NCI-H2196 (cell line): Measurements from ENCODE around the gene OR5H15.
"Not testable (repeated sequence)": the region's sequence is repeated elsewhere in the genome, so short reads cannot be mapped to it uniquely, and the experiment has no call there.

Experiments used
- DNase-seq: peaks from one replicate; lab custom pipeline; 2025; ENCODE audit not compliant: unreplicated experiment; lab: John Stamatoyannopoulos, UW

OR5H15 gene

DNA sequence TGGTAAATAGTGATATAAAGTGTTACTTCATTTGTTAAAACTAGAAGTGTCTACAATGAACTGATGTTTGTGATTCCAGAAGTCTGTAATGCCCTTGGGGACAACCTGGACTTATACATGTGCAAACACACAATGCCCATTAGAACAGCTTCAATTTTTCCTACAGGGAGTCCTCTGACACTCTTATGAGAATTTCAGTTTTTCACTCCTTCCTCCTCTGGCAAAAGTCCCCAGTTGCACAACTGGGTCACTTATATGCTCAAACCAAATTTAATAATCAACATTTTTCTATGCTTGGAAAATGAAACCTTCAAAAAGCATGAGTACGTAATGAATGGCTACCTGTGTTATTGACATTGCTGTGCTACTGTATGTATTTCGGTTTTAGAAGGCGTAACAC is at the start of gene OR5H15:
OR5H15 (plus strand) TSS at position 301 of the 400 bp plus-strand sequence. CDS start 2,004 bp downstream, outside the sequence.
- no peak for DNase-seq

DNA sequence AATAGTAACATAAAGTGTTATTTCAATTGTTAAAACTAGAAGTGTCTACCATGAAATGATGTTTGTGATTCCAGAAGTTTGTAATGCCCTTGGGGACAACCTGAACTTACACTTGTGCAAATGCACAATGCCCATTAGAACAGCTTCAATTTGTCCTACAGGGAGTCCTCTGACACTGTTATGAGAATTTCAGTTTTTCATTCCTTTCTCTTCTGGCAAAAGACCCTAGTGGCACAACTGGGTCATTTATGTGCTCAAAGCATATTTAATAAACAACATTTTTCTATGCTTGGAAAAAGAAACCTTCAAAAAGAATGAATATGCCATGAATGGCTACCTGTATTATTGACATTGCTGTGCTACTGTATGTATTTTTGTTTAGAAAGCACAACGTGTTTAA is 36.1 kb upstream of the OR5H15 start, which contains the start of gene OR5H1:
OR5H1 (plus strand) TSS at position 301 of the 400 bp plus-strand sequence. CDS start 1,977 bp downstream, outside the sequence.
- DNase-seq: no peak

DNA sequence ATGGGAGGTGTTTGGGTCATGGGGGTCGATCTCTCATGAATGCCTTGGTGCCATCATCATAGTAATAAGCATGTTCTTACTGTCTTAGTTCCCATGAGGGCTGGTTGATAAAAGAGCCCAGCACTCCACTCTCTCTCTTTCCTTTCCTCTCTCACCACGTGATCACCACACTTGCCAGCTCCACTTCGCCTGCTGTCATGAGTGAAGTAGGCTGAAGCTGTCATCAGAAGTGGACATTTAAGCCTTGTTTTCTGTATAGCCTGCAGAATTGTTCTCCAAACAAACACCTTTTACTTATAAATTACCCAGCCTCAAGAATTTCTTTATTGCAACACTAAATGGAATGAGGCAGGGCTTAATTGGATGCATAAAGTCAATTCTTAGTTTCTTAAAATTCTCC is 29.9 kb upstream of the OR5H15 start:
- no peak for DNase-seq

DNA sequence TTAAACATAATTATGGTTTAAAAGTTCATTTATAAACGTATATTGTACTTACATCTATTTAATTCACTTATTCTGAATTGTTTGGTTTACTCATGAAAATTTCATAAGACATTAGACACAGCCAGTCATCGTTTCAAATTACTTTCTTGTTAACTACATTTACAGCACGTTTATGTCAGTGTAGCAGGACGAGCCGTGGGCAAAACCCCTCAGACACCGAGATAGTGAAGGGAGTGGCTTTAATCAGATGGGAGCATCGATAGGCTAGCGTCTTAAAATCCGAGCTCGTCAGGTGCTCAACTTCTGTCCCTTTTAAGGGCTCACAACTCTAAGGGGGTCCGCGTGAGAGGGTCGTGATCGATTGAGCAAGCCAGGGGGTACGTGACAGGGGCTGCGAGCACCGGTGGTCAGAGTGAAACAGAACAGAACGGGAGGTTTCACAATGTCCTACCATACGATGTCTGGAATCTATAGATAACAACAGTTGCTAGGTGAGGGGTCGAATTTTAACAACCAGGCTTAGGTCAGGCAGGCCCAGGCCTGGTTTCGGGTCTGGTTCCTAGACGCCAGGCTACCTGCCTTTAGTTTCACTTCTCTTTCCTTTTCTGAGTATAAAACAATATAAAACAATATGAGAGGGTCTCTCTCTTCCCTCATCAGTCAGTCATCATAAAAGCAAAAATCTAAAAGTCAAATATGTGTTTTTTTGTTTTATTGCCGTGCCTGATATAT is 28.5 kb upstream of the OR5H15 start:
- not testable (repeated sequence) for DNase-seq

DNA sequence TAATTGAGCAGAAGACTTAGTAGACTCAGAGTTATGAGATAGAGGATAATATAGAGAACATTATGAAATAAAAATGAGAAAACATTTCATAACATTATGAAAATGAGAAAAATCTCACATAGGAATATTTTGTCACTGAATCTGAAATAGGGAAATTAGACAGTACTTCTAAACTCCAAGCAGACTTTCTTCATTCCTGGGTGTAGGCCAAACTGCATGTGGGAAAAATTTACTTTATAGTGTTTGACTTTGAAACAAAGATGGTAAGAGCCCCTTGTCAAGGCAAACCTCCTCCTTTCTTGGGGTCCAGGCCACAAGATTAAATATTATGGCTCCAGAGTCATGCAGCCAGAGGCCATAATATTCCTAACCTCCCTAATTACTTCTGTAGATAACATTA is 26.0 kb upstream of the OR5H15 start:
- DNase-seq: no peak

DNA sequence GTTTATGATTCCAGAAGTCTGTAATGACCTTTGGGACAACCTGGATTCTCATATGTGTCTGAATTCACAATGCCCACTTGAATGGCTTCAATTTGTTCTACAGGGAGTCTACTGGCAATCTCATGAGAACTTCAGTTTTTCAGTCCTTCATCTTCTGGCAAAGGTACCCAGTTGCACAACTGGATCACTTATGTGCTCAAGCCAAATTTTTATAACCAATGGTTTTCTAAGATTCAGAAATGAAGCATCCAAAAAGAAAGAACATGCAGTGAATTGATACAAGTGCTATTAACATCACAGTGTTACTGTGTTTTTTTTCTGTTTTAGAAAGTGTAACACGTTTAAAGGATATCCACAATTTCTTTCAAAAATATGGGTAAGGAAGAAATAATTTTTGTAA is 19.3 kb upstream of the OR5H15 start, which contains the start of gene OR5H14:
OR5H14 (plus strand) TSS at position 301 of the 400 bp plus-strand sequence. CDS start 1,907 bp downstream, outside the sequence.
- no peak for DNase-seq

DNA sequence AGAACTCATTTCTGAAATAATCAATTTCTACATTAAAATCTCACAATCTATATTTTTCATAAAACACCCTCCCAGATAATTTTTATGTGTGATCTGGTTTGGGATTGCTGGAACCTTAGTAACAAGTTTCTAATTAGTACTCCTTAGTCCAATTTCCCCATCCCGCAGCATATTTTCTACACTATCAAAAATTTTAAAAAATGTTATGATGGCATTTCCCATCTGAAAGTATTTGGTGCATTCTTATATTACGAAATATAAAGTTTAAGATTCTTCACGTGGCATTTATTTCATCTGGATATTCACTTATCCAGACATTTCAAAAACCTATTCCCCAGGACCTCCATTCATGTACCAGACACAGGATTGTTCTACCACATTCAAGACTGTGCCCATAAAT is 17.7 kb upstream of the OR5H15 start:
- DNase-seq: no peak

DNA sequence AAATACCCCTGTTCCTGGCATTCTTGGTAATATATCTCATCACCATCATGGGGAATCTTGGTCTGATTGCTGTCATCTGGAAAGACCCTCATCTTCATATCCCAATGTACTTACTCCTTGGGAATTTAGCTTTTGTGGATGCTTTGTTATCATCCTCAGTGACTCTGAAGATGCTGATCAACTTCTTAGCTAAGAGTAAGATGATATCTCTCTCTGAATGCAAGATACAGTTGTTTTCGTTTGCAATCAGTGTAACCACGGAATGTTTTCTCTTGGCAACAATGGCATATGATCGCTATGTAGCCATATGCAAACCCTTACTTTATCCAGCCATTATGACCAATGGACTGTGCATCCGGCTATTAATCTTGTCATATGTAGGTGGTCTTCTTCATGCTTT is 17.0 kb upstream of the OR5H15 start:
- not testable (repeated sequence) for DNase-seq

DNA sequence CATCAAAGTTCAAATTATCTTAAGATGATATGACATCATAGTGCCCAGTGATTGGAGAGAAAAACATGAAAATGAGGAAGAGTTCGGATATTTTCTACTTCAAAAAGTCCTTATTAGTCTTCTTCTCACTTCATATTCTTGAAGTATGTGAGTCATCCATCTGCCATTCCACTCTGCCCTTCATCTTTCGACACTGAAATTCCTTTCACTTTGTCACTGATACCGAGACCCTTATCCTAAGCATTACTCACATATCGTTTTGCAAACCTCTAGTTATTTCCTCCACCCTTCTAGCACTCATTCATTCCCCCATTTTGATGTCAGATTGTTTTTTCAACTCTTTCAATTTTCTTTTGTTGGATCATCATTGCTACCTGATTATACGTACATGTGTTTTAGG is 15.3 kb upstream of the OR5H15 start:
- DNase-seq: no peak

DNA sequence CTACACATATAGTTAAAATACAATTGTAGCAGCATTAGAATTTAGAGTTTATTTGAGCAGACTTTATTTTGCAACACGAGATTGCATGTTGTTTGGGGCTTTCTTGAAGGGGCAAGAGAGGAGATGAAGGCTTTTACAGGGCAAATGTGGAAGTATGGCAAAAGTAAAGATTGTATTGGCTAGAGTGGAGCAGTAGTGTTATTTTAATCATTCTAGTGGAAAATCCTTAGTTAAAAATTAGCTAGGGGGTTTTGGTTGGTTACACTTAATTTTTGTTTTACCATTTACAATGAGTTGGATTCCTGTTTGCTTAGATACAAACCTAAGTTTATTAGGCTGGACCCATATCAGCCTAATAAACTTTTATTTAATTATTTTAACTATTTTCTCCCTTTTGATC is 4.6 kb downstream of the OR5H15 start:
- no peak for DNase-seq

DNA sequence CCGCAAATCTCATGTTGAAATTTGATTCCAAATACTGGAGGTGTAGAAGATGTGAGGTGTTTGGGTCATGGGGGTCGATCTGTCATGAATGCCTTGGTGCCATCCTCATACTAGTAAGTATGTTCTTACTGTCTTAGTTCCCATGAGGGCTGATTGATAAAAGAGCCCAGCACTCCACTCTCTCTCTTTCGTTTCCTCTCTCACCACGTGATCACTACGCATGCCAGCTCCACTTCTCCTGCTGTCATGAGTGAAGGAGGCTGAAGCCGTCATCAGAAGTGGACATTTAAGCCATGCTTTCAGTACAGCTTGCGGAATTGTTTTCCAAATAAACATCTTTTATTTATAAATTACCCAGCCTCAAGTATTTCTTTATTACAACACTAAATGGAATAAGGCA is 6.1 kb downstream of the OR5H15 start:
- peak; percentile 12 for DNase-seq

DNA sequence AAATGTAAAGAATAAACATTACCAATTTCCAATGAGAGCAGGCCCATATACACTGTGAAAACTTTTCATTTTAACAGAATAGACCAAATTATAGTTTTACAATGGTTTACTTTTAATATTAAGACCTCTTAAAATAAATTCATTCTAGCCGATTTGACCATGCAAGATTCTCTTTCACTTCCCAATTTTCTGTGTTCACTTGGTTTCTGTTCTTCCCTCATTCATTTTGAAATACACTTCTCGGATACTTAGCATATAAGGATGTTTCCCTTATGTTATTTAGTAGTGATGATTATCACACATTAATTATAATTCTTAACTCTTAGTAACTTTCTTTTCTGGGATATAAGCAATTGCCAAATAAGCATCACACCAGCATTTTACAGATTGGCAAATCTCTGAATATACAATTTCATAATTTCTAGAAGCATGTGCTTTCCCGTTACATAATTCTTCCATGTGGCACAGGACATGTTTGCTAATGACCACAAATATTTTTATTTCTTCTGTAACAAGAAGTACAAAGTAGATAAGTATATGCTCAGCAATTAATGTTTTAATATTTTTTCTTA is 13.9 kb downstream of the OR5H15 start:
- DNase-seq: no peak

DNA sequence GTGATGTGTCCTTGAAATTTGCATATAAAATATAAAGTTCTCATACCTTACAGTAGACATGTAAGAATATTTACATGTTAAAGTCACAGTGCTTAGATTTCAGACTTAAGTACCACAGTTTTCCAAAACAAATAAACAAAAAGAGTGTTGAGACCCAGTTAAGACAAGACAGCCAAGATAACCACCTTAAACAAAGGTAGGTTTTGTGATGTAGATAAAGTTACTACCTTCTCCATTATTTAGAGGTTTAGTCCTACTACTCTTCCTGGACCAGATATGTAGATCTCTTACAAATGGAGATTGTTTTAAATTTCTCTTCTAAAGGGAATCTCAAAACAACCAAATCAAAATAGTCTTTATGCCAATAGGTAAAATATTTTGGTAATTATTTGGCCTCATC is 15.7 kb downstream of the OR5H15 start:
- no peak for DNase-seq

DNA sequence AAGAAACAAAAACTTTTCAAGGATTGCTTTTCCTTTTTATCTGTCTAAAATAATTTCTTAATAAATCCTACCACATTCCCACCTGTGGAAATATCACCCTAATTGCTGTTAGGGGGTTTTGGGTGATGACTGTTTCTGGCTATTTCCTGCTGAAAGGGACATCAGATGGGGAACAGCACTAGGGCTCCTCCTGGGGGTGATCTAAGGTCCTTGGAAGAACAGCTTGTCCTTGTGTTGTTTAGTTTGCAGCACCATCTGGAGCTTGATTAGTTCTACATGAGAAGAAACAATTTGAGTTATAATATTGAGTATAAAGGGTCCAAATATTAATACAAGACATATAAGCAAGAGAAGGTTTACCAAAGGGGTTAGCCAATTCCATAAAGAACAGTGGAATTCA is 18.7 kb downstream of the OR5H15 start:
- DNase-seq: no peak

DNA sequence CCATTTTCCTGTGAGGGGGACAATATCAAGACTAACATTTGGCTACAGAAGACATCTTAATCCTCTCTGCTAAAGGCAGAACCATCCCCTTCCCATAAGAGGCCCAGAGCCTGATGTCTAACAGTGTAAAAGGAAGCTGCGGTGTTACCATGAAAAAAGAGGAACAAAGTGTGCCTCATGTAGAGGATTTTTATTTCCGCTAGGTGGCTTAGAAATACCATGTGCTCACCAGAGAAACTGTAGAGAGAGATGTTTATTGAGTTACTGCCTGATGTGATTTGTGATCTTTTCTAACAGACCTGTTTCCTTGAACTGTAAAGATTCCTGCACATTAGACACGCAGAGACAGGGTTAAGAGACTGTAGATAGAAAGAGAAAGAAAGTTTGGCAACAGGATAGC is 22.0 kb downstream of the OR5H15 start:
- DNase-seq: no peak

DNA sequence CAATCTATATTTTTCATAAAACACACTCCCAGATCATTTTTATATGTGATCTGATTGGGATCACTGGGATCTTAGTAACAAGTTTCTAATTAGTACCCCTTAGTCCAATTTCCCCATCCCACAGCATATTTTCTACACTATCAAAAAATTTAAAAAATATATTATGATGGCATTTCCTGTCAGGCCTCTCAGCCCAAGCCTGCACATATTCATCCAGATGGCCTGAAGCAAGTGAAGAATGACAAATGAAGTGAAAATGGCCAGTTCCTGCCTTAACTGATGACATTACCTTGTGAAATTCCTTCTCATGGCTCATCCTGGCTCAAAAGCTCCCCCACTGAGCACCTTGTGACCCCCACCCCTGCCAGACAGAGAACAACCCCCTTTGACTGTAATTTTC is 24.4 kb downstream of the OR5H15 start:
- DNase-seq: not testable (repeated sequence)

DNA sequence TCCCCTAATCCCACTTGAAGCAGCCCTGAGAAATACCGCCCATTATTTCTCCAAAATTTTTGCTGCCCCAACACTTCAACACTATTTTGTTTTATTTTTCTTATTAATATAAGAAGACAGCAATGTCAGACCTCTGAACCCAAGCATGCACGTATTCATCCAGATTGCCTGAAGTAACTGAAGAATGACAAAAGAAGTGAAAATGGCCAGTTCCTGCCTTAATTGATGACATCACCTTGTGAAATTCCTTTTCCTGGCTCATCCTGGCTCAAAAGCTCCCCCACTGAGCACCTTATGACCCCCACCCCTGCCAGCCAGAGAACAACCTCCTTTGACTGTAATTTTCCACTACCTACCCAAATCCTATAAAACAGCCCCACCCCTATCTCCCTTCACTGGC is 29.8 kb downstream of the OR5H15 start:
- not testable (repeated sequence) for DNase-seq

DNA sequence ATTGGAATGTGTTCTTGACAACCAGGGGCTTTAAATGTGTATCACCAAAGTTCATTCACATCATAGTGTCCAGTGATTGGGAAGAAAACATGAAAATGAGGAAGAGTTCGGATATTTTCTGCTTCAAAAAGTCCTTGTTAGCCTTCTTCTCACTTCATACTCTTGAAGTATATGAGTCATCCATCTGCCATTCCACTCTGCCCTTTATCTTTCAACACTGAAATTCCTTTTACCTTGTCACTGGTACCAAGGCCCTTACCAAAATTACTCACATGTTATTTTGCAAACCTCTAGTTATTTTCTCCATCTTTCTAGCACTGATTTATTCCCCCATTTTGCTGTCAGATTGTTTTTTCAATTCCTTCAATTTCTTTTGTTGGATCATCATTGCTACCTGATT is 32.5 kb downstream of the OR5H15 start:
- no peak for DNase-seq

DNA sequence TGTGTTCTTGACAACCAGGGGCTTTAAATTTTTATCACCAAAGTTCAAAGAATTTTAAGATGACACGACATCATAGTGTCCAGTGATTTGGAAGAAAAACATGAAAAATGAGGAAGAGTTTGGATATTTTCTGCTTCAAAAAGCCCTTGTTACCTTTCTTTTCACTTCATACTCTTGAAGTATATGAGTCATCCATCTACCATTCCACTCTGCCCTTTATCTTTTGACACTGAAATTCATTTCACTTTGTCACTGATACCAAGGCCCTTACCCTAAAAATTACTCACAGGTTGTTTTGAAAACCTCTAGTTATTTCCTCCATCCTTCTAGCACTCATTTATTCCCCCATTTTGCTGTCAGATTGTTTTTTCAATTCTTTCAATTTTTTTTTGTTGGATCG is 42.7 kb downstream of the OR5H15 start:
- no peak for DNase-seq

DNA sequence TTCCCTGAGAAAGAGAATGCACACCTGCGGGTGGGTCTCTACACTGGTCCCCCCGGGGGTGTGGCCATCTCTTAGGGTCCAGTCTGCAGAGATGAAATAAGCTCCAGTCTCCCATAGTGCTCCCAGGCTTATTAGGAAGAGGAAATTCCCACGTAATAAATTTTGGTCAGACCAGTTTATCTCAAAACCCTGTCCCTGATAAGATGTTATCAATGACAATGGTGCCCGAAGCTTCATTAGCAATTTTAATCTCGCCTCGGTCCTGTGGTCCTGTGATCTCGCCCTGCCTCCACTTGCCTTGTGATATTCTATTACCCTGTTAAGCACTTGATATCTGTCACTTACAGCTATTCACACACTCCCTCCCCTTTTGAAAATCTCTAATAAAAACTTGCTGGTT is 46.8 kb downstream of the OR5H15 start:
- DNase-seq: no peak

DNA sequence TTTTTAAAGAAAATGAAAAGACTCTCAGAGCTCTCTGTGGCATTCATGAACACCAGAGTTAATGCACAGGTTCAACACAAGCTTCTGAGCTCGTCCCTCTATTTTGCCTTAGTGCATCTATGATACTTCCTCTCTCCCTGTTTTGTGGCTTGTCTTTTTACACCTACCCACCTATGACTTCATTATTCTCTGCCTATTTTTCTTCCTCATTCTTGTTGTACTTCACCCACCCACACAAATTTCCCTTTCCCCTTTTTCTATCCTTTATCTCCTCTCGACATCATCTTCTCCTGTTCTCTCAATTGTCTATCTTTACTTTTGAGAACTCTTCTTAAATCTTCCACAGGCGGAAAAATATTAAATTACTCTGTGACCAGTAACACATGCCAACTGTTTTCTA is 48.6 kb downstream of the OR5H15 start:
- DNase-seq: no peak
